Measurements from ENCODE around the gene PARD6B.

Gene PARD6B

GRCh38 chr20:50724851-50725723 is 6.3 kb upstream of the PARD6B start:
- TF ChIP-seq CTCF (IDR thresholded peaks at IDR 0.05): no peak

- TF ChIP-seq CTCF (IDR thresholded peaks at IDR 0.05): no peak
Measured at GRCh38 chr20:50725724-50726005, 5.7 kb upstream of the PARD6B start.

- TF ChIP-seq CTCF (IDR thresholded peaks at IDR 0.05): no peak
Measured at GRCh38 chr20:50726955-50727791, 4.2 kb upstream of the PARD6B start.

- TF ChIP-seq CTCF (IDR thresholded peaks at IDR 0.05): no peak
Measured at GRCh38 chr20:50727792-50728485, 3.4 kb upstream of the PARD6B start.

GRCh38 chr20:50728486-50728980 is 2.8 kb upstream of the PARD6B start:
- no peak for TF ChIP-seq CTCF (IDR thresholded peaks at IDR 0.05)

GRCh38 chr20:50728981-50729874 is 2.2 kb upstream of the PARD6B start:
- no peak for TF ChIP-seq CTCF (IDR thresholded peaks at IDR 0.05)
